H1 (cell line): ENCODE data around the gene SCRG1.

Experiments used
- POLR2AphosphoS5 ChIP-seq: IDR thresholded peaks from 2 replicates; pipeline ENCODE4 v1.6.1; 2011; ENCODE audit warnings: low read depth, low read length
- TF ChIP-seq, protein P1 (sequence below), 3 experiments: IDR thresholded peaks; 1 replicate in 2 of 3; 2 replicates in 1 of 3; pipeline versions ENCODE4 v1.5.1 to v1.6.1; 2011; ENCODE audit warnings: low read length in 3 of 3, mild to moderate bottlenecking in 3 of 3, inconsistent platforms in 2 of 3, low read depth in 1 of 3, moderate library complexity in 1 of 3; ENCODE audit not compliant: insufficient read depth in 1 of 3; ENCODE audit errors: control extremely low read depth in 1 of 3

DNA sequence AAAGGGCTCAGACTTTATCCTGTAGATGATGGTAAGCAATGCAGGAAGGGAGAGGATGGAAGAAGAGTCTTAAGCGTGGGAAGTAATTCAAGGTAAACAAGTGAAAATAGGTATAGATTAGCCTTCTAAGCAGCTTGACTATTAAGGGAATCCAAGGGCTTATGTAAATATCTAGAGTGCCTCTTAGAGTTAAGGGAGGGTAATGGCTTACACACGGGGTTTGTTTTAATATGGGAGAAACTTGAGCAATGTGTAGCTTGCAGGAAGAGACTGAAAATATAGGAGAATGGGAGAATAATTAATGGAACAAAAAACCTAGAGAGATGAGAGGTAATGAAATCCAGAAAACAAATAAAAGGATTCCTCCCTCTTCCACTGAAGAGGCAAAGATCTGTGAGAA is 41.0 kb downstream of the SCRG1 start:
- TF ChIP-seq, protein P1, sequence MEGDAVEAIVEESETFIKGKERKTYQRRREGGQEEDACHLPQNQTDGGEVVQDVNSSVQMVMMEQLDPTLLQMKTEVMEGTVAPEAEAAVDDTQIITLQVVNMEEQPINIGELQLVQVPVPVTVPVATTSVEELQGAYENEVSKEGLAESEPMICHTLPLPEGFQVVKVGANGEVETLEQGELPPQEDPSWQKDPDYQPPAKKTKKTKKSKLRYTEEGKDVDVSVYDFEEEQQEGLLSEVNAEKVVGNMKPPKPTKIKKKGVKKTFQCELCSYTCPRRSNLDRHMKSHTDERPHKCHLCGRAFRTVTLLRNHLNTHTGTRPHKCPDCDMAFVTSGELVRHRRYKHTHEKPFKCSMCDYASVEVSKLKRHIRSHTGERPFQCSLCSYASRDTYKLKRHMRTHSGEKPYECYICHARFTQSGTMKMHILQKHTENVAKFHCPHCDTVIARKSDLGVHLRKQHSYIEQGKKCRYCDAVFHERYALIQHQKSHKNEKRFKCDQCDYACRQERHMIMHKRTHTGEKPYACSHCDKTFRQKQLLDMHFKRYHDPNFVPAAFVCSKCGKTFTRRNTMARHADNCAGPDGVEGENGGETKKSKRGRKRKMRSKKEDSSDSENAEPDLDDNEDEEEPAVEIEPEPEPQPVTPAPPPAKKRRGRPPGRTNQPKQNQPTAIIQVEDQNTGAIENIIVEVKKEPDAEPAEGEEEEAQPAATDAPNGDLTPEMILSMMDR (IDR thresholded peaks at IDR 0.05; ENCODE audit: control extremely low read depth in 1 of 3, insufficient read depth in 1 of 3, low read depth in 1 of 3, low read length in 3 of 3): no peak
- TF ChIP-seq POLR2AphosphoS5: no peak
